Measurements from ENCODE around the gene USP13. TPM values are rescaled to one million over a fixed set of nuclear protein-coding genes. Genes with fewer than 3 reads are reported as not detected.

USP13 gene
- total and polyA plus RNA-seq, 2 of the 4 experiments (the other 2 are of a cell fraction): 9.2 to 18.1 TPM

- ChIA-PET POLR2A (ENCODE audit: unreplicated experiment) (no interaction called here), CTCF (interaction anchor here (2.1 kb wide), 1 partner anchor 15 kb away, joined by 7 read pairs; no protein-coding TSS in a partner anchor)
- intact Hi-C loops (cut with micrococcal nuclease) (no loop called here), in situ Hi-C loops (cut with MboI; ENCODE audit: low sequenced_read_pairs) (no loop called here), dilution Hi-C loops (cut with HindIII; ENCODE audit: low sequenced_read_pairs, unreplicated experiment) (no loop called here)
- Histone ChIP-seq H4K5ac (ENCODE audit: low read depth, low read length) (no peak overlapping the region), H3K14ac (replicated peaks; ENCODE audit: low read depth, low read length) (no peak overlapping the region), H2BK20ac (ENCODE audit: low read depth, low read length) (no peak overlapping the region), H3K9me1 (ENCODE audit: insufficient read depth, low read length) (no peaks in the 10 kb centered on the region), H4K91ac (ENCODE audit: insufficient read depth, low read depth, low read length) (no peak overlapping the region), H2AK5ac (ENCODE audit: low read depth, low read length) (no peak overlapping the region), H3K36me3 (ENCODE audit: control insufficient read depth, insufficient read depth, low read length) (no peaks in the 10 kb centered on the region), H2AK9ac (replicated peaks; ENCODE audit: low read depth, low read length, poor library complexity) (no peak overlapping the region), H3K27me3 (ENCODE audit: control insufficient read depth, insufficient read depth, low read length) (no peaks in the 10 kb centered on the region; the same call in none of the 2 replicates), H3K4me1 (ENCODE audit: control insufficient read depth, insufficient read depth, low read length) (no peaks in the 10 kb centered on the region), H2BK120ac (ENCODE audit: low read depth, low read length) (no peak overlapping the region), H3K27ac (ENCODE audit: insufficient read depth, low read length) (no peak overlapping the region), H2BK15ac (ENCODE audit: low read depth, low read length) (no peak overlapping the region), H3K4ac (ENCODE audit: low read depth, low read length) (no peak overlapping the region), H2AFZ (replicated peaks; ENCODE audit: low read length, poor library complexity) (no peak overlapping the region), H4K8ac (ENCODE audit: low read depth in 2 of 2, low read length in 2 of 2) (no peak overlapping the region), H4K20me1 (ENCODE audit: insufficient read depth, low read length) (no peaks in the 10 kb centered on the region), H2BK5ac (ENCODE audit: low read depth, low read length, poor library complexity, severe bottlenecking) (no peak overlapping the region), H3K9ac (ENCODE audit: low read depth, low read length) (no peak overlapping the region), H3K23ac (ENCODE audit: low read depth, low read length) (no peak overlapping the region), H3K9me3 (ENCODE audit: control insufficient read depth, insufficient read depth, low read length) (no peaks in the 10 kb centered on the region), H3K4me3 (ENCODE audit: insufficient read depth, low read depth, low read length) (no peak overlapping the region), H3K79me1 (ENCODE audit: low read depth in 1 of 2, low read length in 2 of 2) (no peaks in the 10 kb centered on the region), H3K4me2 (ENCODE audit: low read depth, low read length) (no peak overlapping the region), H3K18ac (ENCODE audit: low read depth, low read length) (no peak overlapping the region), H3K56ac (ENCODE audit: extremely low read depth, insufficient read depth, low read length) (no peak overlapping the region)
- ATAC-seq (ENCODE audit: low read depth) (no peak), DNase-seq (no peak)
- no TSS peak for BruUV-seq (replicated peaks)
- TF ChIP-seq RCOR1 (IDR thresholded peaks at IDR 0.05; ENCODE audit: insufficient replicate concordance, low read length): no peak
- no peak for TF ChIP-seq BHLHE40 (IDR thresholded peaks at IDR 0.05; ENCODE audit: low read depth, low read length)
- no peak for TF ChIP-seq CEBPB (IDR thresholded peaks at IDR 0.05; ENCODE audit: low read depth, low read length)
- TF ChIP-seq CTCF (conservative IDR thresholded peaks at IDR 0.05; ENCODE audit: low read depth, low read length): no peak
- no peak for TF ChIP-seq MAZ (IDR thresholded peaks at IDR 0.05; ENCODE audit: borderline replicate concordance, low read depth, low read length)
- no peak for TF ChIP-seq MAFK (IDR thresholded peaks at IDR 0.05; ENCODE audit: low read depth, low read length)
- no peak for TF ChIP-seq NFE2L2 (IDR thresholded peaks at IDR 0.05; ENCODE audit: low read depth, low read length)
- no peak for TF ChIP-seq SMC3 (IDR thresholded peaks at IDR 0.05; ENCODE audit: low read depth, low read length)
- WGBS, 2 experiments (ENCODE audit: extremely low coverage in 2 of 2, insufficient read length in 1 of 2): no CpG with 5 or more reads among the region's 1 CpG
Observed at GRCh38 chr3:179826247-179826637, 173.4 kb downstream of the USP13 start.
